DLD1 (cell line): ENCODE results near the gene LKAAEAR1.

Experiments
- in situ Hi-C: cut with HindIII; loops from 2 replicates; pipeline ENCODE4 v1.10.0; 2017; ENCODE audit warnings: low sequenced_read_pairs

Gene LKAAEAR1

GRCh38 chr20:64040231-64041039 is 43.8 kb downstream of the LKAAEAR1 start:
- in situ Hi-C loops: no loop called here

- in situ Hi-C loops: no loop called here
These were observed 44.7 kb downstream of the LKAAEAR1 start for GRCh38 chr20:64039293-64040160.

GRCh38 chr20:64038565-64039292 is 45.5 kb downstream of the LKAAEAR1 start:
- in situ Hi-C loops: no loop called here

- in situ Hi-C loops: no loop called here
These were observed 46.0 kb downstream of the LKAAEAR1 start for GRCh38 chr20:64038224-64038564.

GRCh38 chr20:64037498-64038213 is 46.5 kb downstream of the LKAAEAR1 start:
- in situ Hi-C loops: no loop called here

- in situ Hi-C loops: no loop called here
These were observed 47.0 kb downstream of the LKAAEAR1 start for GRCh38 chr20:64037199-64037497.

GRCh38 chr20:64036346-64037198 is 47.6 kb downstream of the LKAAEAR1 start:
- in situ Hi-C loops: no loop called here

GRCh38 chr20:64035933-64036345 is 48.3 kb downstream of the LKAAEAR1 start, which contains the start of gene C20orf204:
TSS of gene C20orf204 (plus strand) at chr20:64036182. CDS start at chr20:64036324, 142 bp downstream.
- in situ Hi-C loops: no loop called here

- in situ Hi-C loops: no loop called here
These were observed 48.9 kb downstream of the LKAAEAR1 start for GRCh38 chr20:64035066-64035932.

GRCh38 chr20:64033981-64034493 is 50.2 kb downstream of the LKAAEAR1 start:
- in situ Hi-C loops: no loop called here
